H1 (cell line): ENCODE results near the gene OTOS. TPM values are rescaled to one million over a fixed set of nuclear protein-coding genes. Genes with fewer than 3 reads are reported as not detected.

Source experiments
- BCL11A ChIP-seq, 2 experiments: IDR thresholded peaks; one replicate each; pipeline ENCODE4 v1.6.1; 2011; ENCODE audit warnings: low read depth in 2 of 2, low read length in 2 of 2, mild to moderate bottlenecking in 2 of 2
- CHD7 ChIP-seq: fragments of 300-600 bp; sonication (generic); IDR thresholded peaks from 2 replicates; pipeline ENCODE4 v1.7.1; 2012; ENCODE audit warnings: low read length, moderate library complexity, mild to moderate bottlenecking, inconsistent platforms; ENCODE audit not compliant: insufficient replicate concordance
- KDM4A ChIP-seq: IDR thresholded peaks from one replicate; pipeline ENCODE4 v1.7.1; 2012; ENCODE audit warnings: low read depth, mild to moderate bottlenecking, moderate library complexity, low read length, inconsistent platforms; ENCODE audit not compliant: severe bottlenecking
- MAX ChIP-seq: IDR thresholded peaks from 2 replicates; pipeline ENCODE4 v1.6.1; 2012; ENCODE audit warnings: inconsistent platforms
- SIX5 ChIP-seq: IDR thresholded peaks from 2 replicates; pipeline ENCODE4 v1.6.1; 2011; ENCODE audit warnings: mild to moderate bottlenecking, low read depth, low read length
- SP4 ChIP-seq: IDR thresholded peaks from 2 replicates; pipeline ENCODE4 v1.6.1; 2012; ENCODE audit warnings: low read length, inconsistent platforms
- SUZ12 ChIP-seq: fragments of 200-600 bp; sonication (generic); IDR thresholded peaks from 2 replicates; pipeline ENCODE4 v1.6.1; 2012; ENCODE audit warnings: mild to moderate bottlenecking, inconsistent platforms, low read length, moderate library complexity, mixed read lengths
- polyA plus RNA-seq, 7 experiments: library from polyadenylated mRNA; depleted of rRNA in 3 of 7; stranded (reverse) in 5 of 7; unstranded in 2 of 7; fragments of >200 nt in 5 of 7; fragments of 200-250 nt in 2 of 7; gene quantifications; 1 replicate in 5 of 7; 2 replicates in 1 of 7; 4 replicates in 1 of 7; pipeline versions ENCODE4 v1.2.1 to v1.2.3, GENCODE V29; 2011 to 2013; ENCODE audit warnings: missing spikeins in 2 of 7, mixed read lengths in 2 of 7
- total RNA-seq: library from RNA; stranded (reverse); fragmentation: NEBNext Ultra II Directional; extraction: Animal tissue kit (Norgen Biotek cat#: 25700); gene quantifications from 2 replicates; pipeline ENCODE4 v1.2.1, GENCODE V29; 2021

Gene OTOS
- total and polyA plus RNA-seq, 2 of the 8 experiments (the other 6 are each of a cell fraction or from before 2014, with no cell fraction given) = 0.17 TPM; not detected in 1

GRCh38 chr2:240163844-240164574, 23.6 kb upstream of the OTOS start (continued):
- TF ChIP-seq CHD7 (no peak), MAX (no peak), BCL11A (IDR thresholded peaks at IDR 0.05; ENCODE audit: low read depth in 2 of 2, low read length in 2 of 2) (no peak), SIX5 (no peak), SUZ12 (no peak), KDM4A (no peak), SP4 (no peak)
